Calu3 (cell line): ENCODE data around the gene PLCL2. TPM values are rescaled to one million over a fixed set of nuclear protein-coding genes. Genes with fewer than 3 reads are reported as not detected.
A peak's percentile ranks its signal among the peaks of the same experiment; 100 is the strongest.

Source experiments
- BruUV-seq: library from RNA; stranded (reverse); fragments of 400-500 nt; replicated peaks from 2 replicates; lab custom pipeline; 2021; lab: Mats Ljungman, UMichigan
- CTCF ChIA-PET: fragments of 300-600 bp; sonication (Branson Sonifier 250); formaldehyde crosslinking; loops from one replicate; lab custom pipeline; 2022; ENCODE audit warnings: antibody characterized with exemption; lab: Charles Lee
- DNase-seq: peaks from one replicate; pipeline ENCODE4 v3.0.0; 2022
- H3K27ac Mint-ChIP-seq: one replicate; pipeline ENCODE4 v1.8.0; 2022; ENCODE audit warnings: mixed read lengths; ENCODE audit not compliant: unreplicated experiment
- H3K27me3 Mint-ChIP-seq: one replicate; pipeline ENCODE4 v1.8.0; 2022; ENCODE audit warnings: mixed read lengths; ENCODE audit not compliant: unreplicated experiment
- H3K36me3 Mint-ChIP-seq: one replicate; pipeline ENCODE4 v1.8.0; 2022; ENCODE audit warnings: mild to moderate bottlenecking, moderate library complexity, mixed read lengths; ENCODE audit not compliant: insufficient read depth, unreplicated experiment
- H3K4me1 Mint-ChIP-seq: one replicate; pipeline ENCODE4 v1.8.0; 2022; ENCODE audit warnings: mild to moderate bottlenecking, low read depth, mixed read lengths; ENCODE audit not compliant: unreplicated experiment
- H3K4me3 Mint-ChIP-seq: one replicate; pipeline ENCODE4 v1.8.0; 2022; ENCODE audit warnings: mild to moderate bottlenecking, low read depth, moderate library complexity, mixed read lengths; ENCODE audit not compliant: unreplicated experiment
- H3K9me3 Mint-ChIP-seq: one replicate; pipeline ENCODE4 v1.8.0; 2022; ENCODE audit warnings: low read depth, mixed read lengths; ENCODE audit not compliant: unreplicated experiment
- intact Hi-C: fragments of 100-400 bp; cut with micrococcal nuclease; formaldehyde crosslinking; loops from one replicate; pipeline ENCODE4 v1.10.0; 2022; ENCODE audit not compliant: unreplicated experiment
- total RNA-seq: library from RNA; stranded (reverse); gene quantifications from 2 replicates; pipeline ENCODE4 v1.2.3, GENCODE V29; 2022
- TF ChIP-seq, protein P1 (sequence below): fragments of 200-600 bp; IDR thresholded peaks from one replicate; pipeline ENCODE4 v1.8.0; 2022; ENCODE audit warnings: antibody characterized with exemption; ENCODE audit not compliant: unreplicated experiment

PLCL2 gene
- total RNA-seq, 1 experiment from 2014 or later = 5.8 TPM

GRCh38 chr3:17062736-17063135 is 178.0 kb downstream of the PLCL2 start:
- CTCF ChIA-PET = no interaction called here
- no peaks in the 10 kb centered on the region for H3K36me3 Mint-ChIP-seq
- no peak overlapping the region for H3K4me3 Mint-ChIP-seq
- no TSS peak for BruUV-seq
- H3K4me1 Mint-ChIP-seq = no peaks in the 10 kb centered on the region
- intact Hi-C loops = no loop called here
- DNase-seq = no peak
- H3K27ac Mint-ChIP-seq = peak overlapping the region; percentile 8
- no peaks in the 10 kb centered on the region for H3K27me3 Mint-ChIP-seq
- TF ChIP-seq, protein P1, sequence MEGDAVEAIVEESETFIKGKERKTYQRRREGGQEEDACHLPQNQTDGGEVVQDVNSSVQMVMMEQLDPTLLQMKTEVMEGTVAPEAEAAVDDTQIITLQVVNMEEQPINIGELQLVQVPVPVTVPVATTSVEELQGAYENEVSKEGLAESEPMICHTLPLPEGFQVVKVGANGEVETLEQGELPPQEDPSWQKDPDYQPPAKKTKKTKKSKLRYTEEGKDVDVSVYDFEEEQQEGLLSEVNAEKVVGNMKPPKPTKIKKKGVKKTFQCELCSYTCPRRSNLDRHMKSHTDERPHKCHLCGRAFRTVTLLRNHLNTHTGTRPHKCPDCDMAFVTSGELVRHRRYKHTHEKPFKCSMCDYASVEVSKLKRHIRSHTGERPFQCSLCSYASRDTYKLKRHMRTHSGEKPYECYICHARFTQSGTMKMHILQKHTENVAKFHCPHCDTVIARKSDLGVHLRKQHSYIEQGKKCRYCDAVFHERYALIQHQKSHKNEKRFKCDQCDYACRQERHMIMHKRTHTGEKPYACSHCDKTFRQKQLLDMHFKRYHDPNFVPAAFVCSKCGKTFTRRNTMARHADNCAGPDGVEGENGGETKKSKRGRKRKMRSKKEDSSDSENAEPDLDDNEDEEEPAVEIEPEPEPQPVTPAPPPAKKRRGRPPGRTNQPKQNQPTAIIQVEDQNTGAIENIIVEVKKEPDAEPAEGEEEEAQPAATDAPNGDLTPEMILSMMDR = no peak
- peaks cover 4% of the 10 kb centered on the region for H3K9me3 Mint-ChIP-seq

DNA sequence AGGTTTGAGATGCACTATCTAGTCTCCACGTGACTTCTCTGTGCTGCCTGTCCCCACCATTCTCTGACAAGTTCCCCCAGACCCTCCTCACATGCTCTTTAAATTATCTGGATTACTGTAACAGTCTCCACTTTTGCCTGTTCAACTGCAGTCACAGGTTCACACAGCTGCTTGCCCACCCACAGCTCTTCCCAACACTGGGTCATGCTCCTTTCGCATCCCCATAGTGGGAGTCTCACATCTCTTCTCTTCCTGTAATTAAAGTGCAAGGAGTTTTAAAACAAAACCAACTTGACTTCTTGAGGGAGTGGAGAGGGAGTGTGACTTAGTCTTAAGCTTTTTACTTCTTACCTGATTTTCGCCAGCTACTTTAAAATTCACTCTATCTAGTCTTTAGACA is 178.8 kb downstream of the PLCL2 start:
- H3K4me1 Mint-ChIP-seq = no peaks in the 10 kb centered on the region
- H3K36me3 Mint-ChIP-seq = no peaks in the 10 kb centered on the region
- no TSS peak for BruUV-seq
- TF ChIP-seq, protein P1 = no peak
- CTCF ChIA-PET = no interaction called here
- DNase-seq = no peak
- no peaks in the 10 kb centered on the region for H3K27me3 Mint-ChIP-seq
- intact Hi-C loops = no loop called here
- H3K4me3 Mint-ChIP-seq = no peak overlapping the region
- no peak overlapping the region for H3K27ac Mint-ChIP-seq
- peaks cover 4% of the 10 kb centered on the region for H3K9me3 Mint-ChIP-seq

- peaks cover 4% of the 10 kb centered on the region for H3K9me3 Mint-ChIP-seq
- intact Hi-C loops = no loop called here
- no peaks in the 10 kb centered on the region for H3K27me3 Mint-ChIP-seq
- no TSS peak for BruUV-seq
- CTCF ChIA-PET = interaction anchor here (0.8 kb wide), 1 partner anchor 13 kb away, joined by 4 read pairs; no protein-coding TSS in a partner anchor
- H3K27ac Mint-ChIP-seq = no peak overlapping the region
- DNase-seq = no peak
- TF ChIP-seq, protein P1 = no peak
- no peaks in the 10 kb centered on the region for H3K36me3 Mint-ChIP-seq
- H3K4me1 Mint-ChIP-seq = no peaks in the 10 kb centered on the region
- no peak overlapping the region for H3K4me3 Mint-ChIP-seq
These were observed 180.6 kb downstream of the PLCL2 start for GRCh38 chr3:17065315-17065714.

DNA sequence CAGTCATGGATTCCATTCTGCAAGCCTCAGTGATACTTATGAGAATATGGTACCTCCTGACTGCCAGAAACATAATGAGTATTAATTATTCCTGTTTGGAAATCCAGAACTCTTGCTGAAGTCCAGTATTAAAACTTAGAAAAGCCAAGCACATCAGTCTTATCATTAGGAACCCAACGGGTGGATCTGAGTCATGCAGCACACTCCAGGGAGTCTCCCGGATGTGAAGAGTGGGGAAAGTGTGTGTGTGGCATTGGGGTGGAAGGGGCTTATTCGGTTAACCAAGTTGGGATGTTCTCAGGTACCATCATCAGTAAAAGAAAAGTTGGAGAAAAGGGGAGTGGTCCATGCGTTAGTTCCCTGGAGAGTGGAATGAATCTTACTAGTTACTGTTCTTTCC is 181.1 kb downstream of the PLCL2 start:
- BruUV-seq = no TSS peak
- DNase-seq = no peak
- TF ChIP-seq, protein P1 = no peak
- no peak overlapping the region for H3K4me3 Mint-ChIP-seq
- H3K27ac Mint-ChIP-seq = no peak overlapping the region
- H3K27me3 Mint-ChIP-seq = no peaks in the 10 kb centered on the region
- intact Hi-C loops = no loop called here
- H3K9me3 Mint-ChIP-seq = peaks cover 4% of the 10 kb centered on the region
- H3K4me1 Mint-ChIP-seq = no peaks in the 10 kb centered on the region
- H3K36me3 Mint-ChIP-seq = no peaks in the 10 kb centered on the region
- CTCF ChIA-PET = no interaction called here
